Peyer's patch (tissue), 4 donors: ENCODE data around the gene LINGO3. TPM values are rescaled to one million over a fixed set of nuclear protein-coding genes. Genes with fewer than 3 reads are reported as not detected.
A peak's percentile ranks its signal among the peaks of the same experiment; 100 is the strongest.

ENCODE experiments used
- DNase-seq, 3 donors: peaks; one replicate each; pipeline ENCODE4 v3.0.0-alpha.2; 2017 to 2019
- H3K27ac ChIP-seq, 4 donors: fragments of 200-600 bp; sonication (generic); one replicate each; pipeline ENCODE4 v1.5.1; 2016 to 2019
- H3K27me3 ChIP-seq, 2 donors: fragments of 200-600 bp; sonication (generic); one replicate each; pipeline ENCODE4 v1.5.1; 2019
- H3K36me3 ChIP-seq, 3 donors: fragments of 200-600 bp; sonication (generic); one replicate each; pipeline ENCODE4 v1.5.1; 2016 to 2019
- H3K4me1 ChIP-seq, 4 donors: fragments of 200-600 bp; sonication (generic); one replicate each; pipeline ENCODE4 v1.5.1; 2016 to 2019
- H3K4me3 ChIP-seq, 4 donors: fragments of 200-600 bp; sonication (generic); 1 replicate in 3 of 4; 2 replicates in 1 of 4; pipeline ENCODE4 v1.5.1; 2016 to 2019; ENCODE audit warnings: mild to moderate bottlenecking in 1 of 4
- H3K9me3 ChIP-seq, 4 donors: fragments of 200-600 bp; sonication (generic); one replicate each; pipeline ENCODE4 v1.5.1; 2016 to 2019; ENCODE audit warnings: mild to moderate bottlenecking in 1 of 4
- CTCF ChIP-seq, 6 experiments: fragments of 450-650 bp in 4 of 6; fragments of 200-600 bp in 2 of 6; sonication (generic) in 1 of 6; IDR thresholded peaks; one replicate each; pipeline ENCODE4 v1.5.1; 2017 to 2019; ENCODE audit warnings: antibody characterized with exemption in 6 of 6, mild to moderate bottlenecking in 3 of 6, moderate library complexity in 1 of 6
- POLR2A ChIP-seq, 2 donors: fragments of 450-650 bp; IDR thresholded peaks; one replicate each; pipeline ENCODE4 v1.5.1; 2017; ENCODE audit warnings: antibody characterized with exemption in 2 of 2, mild to moderate bottlenecking in 2 of 2, moderate library complexity in 2 of 2
- total RNA-seq, 4 donors: library from RNA; depleted of rRNA; stranded (reverse); fragments of >200 nt; gene quantifications; one replicate each; pipeline ENCODE4 v1.1.0, GENCODE V29; 2016

LINGO3 gene
- total RNA-seq, 4 donors from 2014 or later = 0.54 to 5.0 TPM; not detected in 2

DNA sequence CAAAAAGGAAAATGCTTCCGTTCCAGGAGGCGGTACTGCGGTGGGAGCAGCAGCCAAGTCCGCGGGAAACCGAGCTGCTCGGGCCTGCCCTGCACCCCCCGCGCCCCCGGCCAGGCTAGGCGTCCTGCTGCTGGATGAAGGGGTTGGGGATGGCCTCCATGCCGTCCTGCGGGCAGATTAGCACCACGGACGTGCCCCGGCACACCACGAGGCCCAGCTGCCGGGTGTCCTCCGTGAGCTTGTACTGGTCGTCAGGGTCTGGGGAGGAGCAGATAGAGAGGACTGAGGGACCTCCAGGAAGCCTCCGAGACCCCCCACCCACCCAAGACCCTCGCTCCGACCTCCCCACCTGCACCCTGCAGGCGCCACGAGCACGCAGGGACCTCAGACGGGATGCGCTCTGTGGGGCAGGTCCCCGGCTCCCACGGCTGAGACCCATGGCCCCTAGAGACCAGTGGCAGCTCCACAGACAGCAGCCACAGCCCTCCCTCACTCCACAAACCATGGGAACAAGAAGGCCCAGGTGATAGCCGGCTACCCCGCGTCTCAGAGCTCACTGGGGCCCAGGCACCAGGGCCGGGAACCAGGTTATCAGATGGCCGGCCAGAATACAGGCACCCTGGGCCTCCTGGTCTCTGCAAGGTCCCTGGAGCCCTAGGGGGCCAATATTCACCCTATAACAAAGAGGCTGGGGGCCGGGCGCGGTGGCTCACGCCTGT is 13.8 kb upstream of the LINGO3 start:
- TF ChIP-seq POLR2A (IDR thresholded peaks at IDR 0.05) (no peak), CTCF (IDR thresholded peaks at IDR 0.05) (no peak)
- H3K27ac ChIP-seq = no peak overlapping the region
- no peaks in the 10 kb centered on the region for H3K9me3 ChIP-seq
- peaks cover 0 to 53% (median 0%) of the 10 kb centered on the region in 3 donors for H3K36me3 ChIP-seq
- peaks cover 0 to 28% (median 6%) of the 10 kb centered on the region in 4 donors for H3K4me1 ChIP-seq
- H3K27me3 ChIP-seq = no peaks in the 10 kb centered on the region
- no peak for DNase-seq
- H3K4me3 ChIP-seq = no peak overlapping the region

DNA sequence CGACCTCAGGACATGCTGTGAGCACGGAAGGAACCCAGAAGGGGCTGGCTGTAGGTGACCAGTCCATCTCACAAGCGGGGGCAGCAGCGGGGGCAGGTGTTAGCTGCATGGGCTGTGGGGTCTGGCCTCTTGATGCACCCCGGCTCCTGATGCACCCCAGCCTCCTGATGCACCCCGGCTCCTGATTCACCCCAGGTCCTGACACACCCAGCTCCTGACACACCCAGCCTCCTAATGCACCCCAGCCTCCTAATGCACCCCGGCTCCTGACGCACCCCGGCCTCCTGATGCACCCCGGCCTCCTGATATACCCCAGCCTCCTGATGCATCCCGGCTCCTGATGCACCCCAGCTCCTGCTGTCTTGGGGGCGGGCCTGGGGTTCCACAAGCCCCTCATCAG is 13.0 kb upstream of the LINGO3 start:
- peaks cover 0 to 47% (median 0%) of the 10 kb centered on the region in 3 donors for H3K36me3 ChIP-seq
- H3K27me3 ChIP-seq = no peaks in the 10 kb centered on the region
- DNase-seq = no peak
- TF ChIP-seq CTCF (IDR thresholded peaks at IDR 0.05) (no peak), POLR2A (IDR thresholded peaks at IDR 0.05) (no peak)
- no peak overlapping the region for H3K4me3 ChIP-seq
- no peaks in the 10 kb centered on the region for H3K9me3 ChIP-seq
- H3K4me1 ChIP-seq = peaks cover 0 to 23% (median 4%) of the 10 kb centered on the region in 4 donors
- no peak overlapping the region for H3K27ac ChIP-seq

DNA sequence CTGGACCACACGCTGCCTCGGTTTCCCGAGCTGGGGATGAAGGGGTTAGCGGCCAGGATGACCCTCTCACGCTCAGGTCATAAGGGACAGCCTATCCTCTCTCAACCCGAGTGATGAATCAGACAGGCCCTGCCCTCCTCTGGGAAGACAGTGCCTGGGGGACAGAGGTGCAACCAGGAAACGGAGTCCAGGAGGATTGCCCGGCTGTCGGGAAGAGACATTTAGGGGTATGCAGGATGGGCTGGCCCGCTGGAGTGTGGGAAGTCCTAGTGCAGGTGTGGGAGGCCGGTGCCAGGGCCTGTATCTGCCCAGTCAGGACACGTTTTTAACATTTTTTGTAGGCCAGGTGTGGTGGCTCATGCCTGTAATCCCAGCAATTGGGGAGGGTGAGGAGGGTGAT is 12.1 kb upstream of the LINGO3 start:
- no peak for TF ChIP-seq CTCF (IDR thresholded peaks at IDR 0.05)
- no peak for TF ChIP-seq POLR2A (IDR thresholded peaks at IDR 0.05)
- H3K4me1 ChIP-seq = peaks cover 0 to 17% (median 3%) of the 10 kb centered on the region in 4 donors
- no peak overlapping the region for H3K27ac ChIP-seq
- no peak for DNase-seq
- H3K9me3 ChIP-seq = no peaks in the 10 kb centered on the region
- peaks cover 0 to 38% (median 0%) of the 10 kb centered on the region in 3 donors for H3K36me3 ChIP-seq
- no peaks in the 10 kb centered on the region for H3K27me3 ChIP-seq
- no peak overlapping the region for H3K4me3 ChIP-seq

DNA sequence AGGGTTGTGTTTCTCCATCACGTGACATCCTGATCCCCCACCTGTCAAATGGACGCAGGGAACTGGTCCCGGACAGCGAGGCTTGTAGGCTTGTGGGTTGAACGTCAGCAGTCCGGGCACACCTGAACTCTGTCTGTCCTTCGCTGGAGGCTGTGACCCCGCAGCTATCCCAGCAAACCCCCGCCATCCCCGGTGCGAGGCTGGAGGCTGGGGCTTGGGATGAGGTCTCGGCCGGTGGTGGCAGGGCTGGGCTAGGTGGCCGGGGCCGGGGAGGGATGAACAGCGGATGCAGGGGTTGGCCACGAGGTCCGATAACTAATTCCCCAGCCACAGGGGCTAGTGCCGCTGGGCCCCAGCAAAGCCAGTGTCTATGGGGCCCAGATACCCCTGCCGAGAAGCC is 11.6 kb upstream of the LINGO3 start:
- H3K4me1 ChIP-seq = peaks cover 0 to 12% (median 3%) of the 10 kb centered on the region in 4 donors
- H3K36me3 ChIP-seq = peaks cover 0 to 35% (median 0%) of the 10 kb centered on the region in 3 donors
- H3K27me3 ChIP-seq = no peaks in the 10 kb centered on the region
- no peak for DNase-seq
- TF ChIP-seq POLR2A (IDR thresholded peaks at IDR 0.05) (no peak), CTCF (IDR thresholded peaks at IDR 0.05) (no peak)
- peak overlapping the region in 1 of 4 donors; percentile 70 for H3K27ac ChIP-seq
- H3K4me3 ChIP-seq = no peak overlapping the region
- peaks cover 0 to 1% (median 0%) of the 10 kb centered on the region in 4 donors for H3K9me3 ChIP-seq

- H3K27ac ChIP-seq = peak overlapping the region in 1 of 4 donors; percentile 70
- no peak for DNase-seq
- TF ChIP-seq POLR2A (IDR thresholded peaks at IDR 0.05) (no peak), CTCF (IDR thresholded peaks at IDR 0.05) (no peak)
- peaks cover 0 to 8% (median 3%) of the 10 kb centered on the region in 4 donors for H3K4me1 ChIP-seq
- H3K36me3 ChIP-seq = peaks cover 0 to 30% (median 0%) of the 10 kb centered on the region in 3 donors
- peaks cover 0 to 3% (median 0%) of the 10 kb centered on the region in 4 donors for H3K9me3 ChIP-seq
- no peak overlapping the region for H3K4me3 ChIP-seq
- H3K27me3 ChIP-seq = no peaks in the 10 kb centered on the region
Observed at GRCh38 chr19:2318923-2319322, 11.0 kb upstream of the LINGO3 start.
